Skeletal muscle satellite cell (primary cell): ENCODE data around the gene MUC6.
"Not testable (repeated sequence)": the region's sequence is repeated elsewhere in the genome, so short reads cannot be mapped to it uniquely, and the experiment has no call there.

ENCODE experiments used
- H3K27me3 ChIP-seq: 2 replicates; pipeline ENCODE4 v1.7.0; 2013; ENCODE audit warnings: low read length; ENCODE audit not compliant: control insufficient read depth, insufficient read depth
- H3K36me3 ChIP-seq: 2 replicates; pipeline ENCODE4 v1.7.0; 2013; ENCODE audit warnings: mild to moderate bottlenecking, control low read depth, low read length; ENCODE audit not compliant: insufficient read depth
- H3K4me1 ChIP-seq: 2 replicates; pipeline ENCODE4 v1.7.0; 2013; ENCODE audit warnings: low read length; ENCODE audit not compliant: control insufficient read depth, insufficient read depth
- H3K4me2 ChIP-seq: 2 replicates; pipeline ENCODE4 v1.7.0; 2013; ENCODE audit warnings: mild to moderate bottlenecking, low read length
- H3K4me3 ChIP-seq: 2 replicates; pipeline ENCODE4 v1.7.0; 2013; ENCODE audit warnings: low read length
- H3K9ac ChIP-seq: 2 replicates; pipeline ENCODE4 v1.7.0; 2013; ENCODE audit warnings: mild to moderate bottlenecking, low read depth, low read length, moderate library complexity
- H3K9me3 ChIP-seq: replicated peaks from 2 replicates; pipeline ENCODE4 v1.7.0; 2013; ENCODE audit warnings: mild to moderate bottlenecking, control low read depth, low read length

The MUC6 gene

GRCh38 chr11:1023811-1024596 lies 12.5 kb downstream of the MUC6 start:
- H3K9ac ChIP-seq = no peak overlapping the region
- H3K36me3 ChIP-seq = no peaks in the 10 kb centered on the region
- H3K27me3 ChIP-seq = no peaks in the 10 kb centered on the region
- no peak overlapping the region for H3K4me2 ChIP-seq
- no peaks in the 10 kb centered on the region for H3K4me1 ChIP-seq
- no peaks in the 10 kb centered on the region for H3K9me3 ChIP-seq
- no peak overlapping the region for H3K4me3 ChIP-seq

DNA sequence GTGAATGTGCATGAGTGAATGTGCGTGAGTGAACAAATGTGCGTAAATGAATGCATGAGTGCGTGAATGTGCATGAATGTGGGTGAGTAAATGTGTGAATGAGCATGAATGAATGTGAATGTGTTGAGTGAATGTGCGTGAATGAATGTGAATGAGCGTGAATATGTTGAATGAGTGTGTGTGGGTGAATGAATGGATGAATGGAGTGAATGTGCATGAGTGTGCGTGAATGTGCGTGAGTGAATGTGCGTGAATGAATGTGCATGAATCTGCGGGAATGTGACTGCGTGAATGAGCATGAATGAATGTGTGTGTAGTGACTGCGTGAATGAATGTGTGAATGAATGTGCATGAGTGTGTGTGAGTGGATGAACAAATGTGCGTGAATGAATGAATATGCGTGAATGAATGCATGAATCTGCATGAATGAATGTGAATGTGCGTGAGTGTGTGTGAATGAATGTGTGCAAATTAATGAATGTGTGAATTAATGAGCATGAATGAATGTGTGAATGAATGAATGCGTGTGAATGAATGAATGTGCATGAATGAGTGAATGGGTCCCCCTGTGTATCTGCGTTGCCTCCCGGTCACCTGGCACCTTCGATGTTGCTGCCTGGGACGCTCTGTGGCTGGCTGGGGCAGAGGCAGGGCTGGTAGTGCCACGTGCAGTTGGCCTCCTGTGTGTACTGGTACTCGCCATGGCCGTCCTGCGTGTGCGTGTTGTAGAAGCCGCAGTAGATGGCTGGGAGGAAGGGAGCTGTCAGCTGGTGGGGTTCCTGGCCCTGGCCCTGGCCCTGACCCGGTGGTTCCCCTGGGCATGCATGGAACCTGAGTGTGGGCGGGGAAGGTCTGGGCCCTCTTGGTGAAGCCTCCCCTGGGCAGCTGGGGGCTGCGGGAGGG lies 13.4 kb downstream of the MUC6 start:
- H3K9me3 ChIP-seq = no peaks in the 10 kb centered on the region
- no peak overlapping the region for H3K9ac ChIP-seq
- H3K36me3 ChIP-seq = no peaks in the 10 kb centered on the region
- no peaks in the 10 kb centered on the region for H3K27me3 ChIP-seq
- no peak overlapping the region for H3K4me2 ChIP-seq
- H3K4me3 ChIP-seq = no peak overlapping the region
- H3K4me1 ChIP-seq = no peaks in the 10 kb centered on the region

DNA sequence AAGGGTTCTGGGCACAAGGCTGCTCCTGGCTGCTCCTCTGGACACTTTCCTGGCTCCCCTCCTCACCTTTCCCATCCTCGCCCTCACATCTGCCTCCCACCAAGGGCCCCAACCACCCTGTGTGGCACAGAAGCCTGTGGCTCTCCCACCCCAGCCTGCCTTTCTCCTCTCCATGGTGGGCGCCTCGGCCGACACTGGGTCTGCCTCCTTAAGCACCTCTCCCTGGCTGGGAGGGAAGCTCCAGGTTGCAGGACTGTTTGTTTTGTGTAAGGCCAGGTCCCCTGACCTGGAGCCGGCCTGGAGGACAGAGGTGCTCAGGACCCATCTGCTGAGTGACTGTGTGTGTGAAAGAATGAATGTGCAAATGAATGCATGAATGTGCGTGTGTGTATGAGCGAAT lies 14.1 kb downstream of the MUC6 start:
- Histone ChIP-seq H3K4me3 (no peak overlapping the region), H3K4me2 (no peak overlapping the region), H3K9me3 (no peaks in the 10 kb centered on the region), H3K27me3 (no peaks in the 10 kb centered on the region), H3K4me1 (no peaks in the 10 kb centered on the region), H3K9ac (no peak overlapping the region), H3K36me3 (no peaks in the 10 kb centered on the region)

- Histone ChIP-seq H3K9me3 (no peaks in the 10 kb centered on the region), H3K36me3 (no peaks in the 10 kb centered on the region), H3K4me2 (no peak overlapping the region), H3K27me3 (no peaks in the 10 kb centered on the region), H3K4me3 (no peak overlapping the region), H3K4me1 (no peaks in the 10 kb centered on the region), H3K9ac (no peak overlapping the region)
These were observed 16.2 kb downstream of the MUC6 start for GRCh38 chr11:1020211-1020905.

DNA sequence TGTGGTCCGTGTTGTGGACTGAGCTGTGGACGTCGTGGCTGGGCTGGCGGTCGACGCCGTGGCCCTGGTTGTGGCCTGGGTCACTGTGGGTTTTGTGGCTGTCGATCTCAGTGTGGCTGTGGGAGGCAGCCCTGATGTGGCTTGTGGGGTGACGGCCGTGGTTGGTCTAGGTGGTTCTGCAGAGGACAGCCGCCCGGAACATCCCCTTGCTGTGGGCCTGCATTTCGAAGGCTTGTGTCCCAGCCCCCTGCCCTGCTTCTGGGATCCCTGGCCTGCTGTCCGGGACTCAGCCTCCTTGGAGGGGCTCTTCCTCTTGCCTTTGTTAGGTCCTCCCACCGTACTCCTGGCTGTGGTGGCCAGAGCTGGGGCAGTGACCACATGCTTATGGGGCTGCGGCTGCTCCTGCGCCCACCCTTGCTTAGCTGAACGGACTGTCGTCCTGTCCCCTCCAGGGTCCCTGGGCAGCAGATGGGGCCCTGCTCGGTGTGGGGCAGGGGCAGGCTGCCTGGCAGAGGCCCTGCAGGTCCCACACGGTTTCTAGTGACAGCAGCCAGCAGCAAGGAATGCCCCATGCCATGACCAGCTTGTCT lies 17.1 kb downstream of the MUC6 start:
- H3K9ac ChIP-seq = no peak overlapping the region
- no peaks in the 10 kb centered on the region for H3K36me3 ChIP-seq
- no peak overlapping the region for H3K4me2 ChIP-seq
- H3K4me1 ChIP-seq = no peaks in the 10 kb centered on the region
- H3K4me3 ChIP-seq = no peak overlapping the region
- no peaks in the 10 kb centered on the region for H3K27me3 ChIP-seq
- H3K9me3 ChIP-seq = no peaks in the 10 kb centered on the region

DNA sequence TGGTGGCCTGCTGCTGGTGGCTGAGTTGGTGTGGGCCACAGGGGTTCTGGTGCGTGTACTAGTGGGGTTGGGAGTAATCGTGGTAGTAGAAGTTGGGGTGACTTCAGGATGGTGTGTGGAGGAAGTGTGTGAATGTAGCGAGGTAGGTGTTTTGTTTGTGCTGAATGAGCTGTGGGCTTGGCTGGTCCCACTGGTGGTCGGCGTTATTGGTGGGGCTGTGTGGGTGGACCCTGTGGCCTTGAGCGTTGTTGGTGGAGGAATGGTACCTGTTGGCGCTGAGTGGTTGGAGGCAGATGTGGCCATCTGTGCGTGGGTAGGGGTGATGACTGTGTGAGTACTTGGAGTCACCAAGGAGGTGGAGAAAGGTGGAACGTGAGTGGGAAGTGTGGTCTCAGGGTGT lies 18.4 kb downstream of the MUC6 start:
- H3K27me3 ChIP-seq = no peaks in the 10 kb centered on the region
- no peaks in the 10 kb centered on the region for H3K36me3 ChIP-seq
- no peak overlapping the region for H3K4me2 ChIP-seq
- no peaks in the 10 kb centered on the region for H3K4me1 ChIP-seq
- no peak overlapping the region for H3K9ac ChIP-seq
- no peak overlapping the region for H3K4me3 ChIP-seq
- no peaks in the 10 kb centered on the region for H3K9me3 ChIP-seq

DNA sequence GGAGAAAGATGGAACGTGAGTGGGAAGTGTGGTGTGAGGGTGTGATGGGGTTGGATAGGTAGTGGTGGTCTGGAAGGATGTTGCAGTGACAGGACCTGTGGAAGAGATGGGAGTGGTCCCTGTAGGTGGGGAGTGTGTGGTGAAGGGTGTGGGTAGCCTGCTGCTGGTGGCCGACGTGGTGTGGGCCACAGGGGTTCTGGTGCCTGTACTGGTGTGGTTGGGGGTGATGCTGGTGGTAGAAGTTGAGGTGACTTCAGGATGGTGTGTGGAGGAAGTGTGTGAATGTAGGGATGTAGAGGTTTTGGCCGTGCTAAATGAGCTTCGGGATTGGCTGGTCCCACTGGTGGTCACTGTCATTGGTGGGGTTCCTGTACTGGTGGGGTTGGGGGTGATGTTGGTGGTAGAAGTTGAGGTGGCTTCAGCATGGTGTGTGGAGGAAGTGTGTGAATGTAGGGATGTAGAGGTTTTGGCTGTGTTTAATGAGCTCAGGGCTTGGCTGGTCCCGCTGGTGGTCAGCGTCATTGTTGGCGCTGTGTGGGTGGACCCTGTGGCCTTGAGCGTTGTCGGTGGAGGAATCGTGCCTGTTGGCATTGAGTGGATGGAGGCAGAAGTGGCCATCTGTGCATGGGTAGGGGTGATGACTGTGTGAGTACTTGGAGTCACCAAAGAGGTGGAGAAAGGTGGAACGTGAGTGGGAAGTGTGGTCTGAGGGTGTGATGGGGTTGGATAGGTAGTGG lies 19.1 kb downstream of the MUC6 start:
- no peaks in the 10 kb centered on the region for H3K9me3 ChIP-seq
- no peaks in the 10 kb centered on the region for H3K27me3 ChIP-seq
- H3K9ac ChIP-seq = no peak overlapping the region
- no peaks in the 10 kb centered on the region for H3K36me3 ChIP-seq
- H3K4me2 ChIP-seq = no peak overlapping the region
- H3K4me1 ChIP-seq = no peaks in the 10 kb centered on the region
- H3K4me3 ChIP-seq = no peak overlapping the region

DNA sequence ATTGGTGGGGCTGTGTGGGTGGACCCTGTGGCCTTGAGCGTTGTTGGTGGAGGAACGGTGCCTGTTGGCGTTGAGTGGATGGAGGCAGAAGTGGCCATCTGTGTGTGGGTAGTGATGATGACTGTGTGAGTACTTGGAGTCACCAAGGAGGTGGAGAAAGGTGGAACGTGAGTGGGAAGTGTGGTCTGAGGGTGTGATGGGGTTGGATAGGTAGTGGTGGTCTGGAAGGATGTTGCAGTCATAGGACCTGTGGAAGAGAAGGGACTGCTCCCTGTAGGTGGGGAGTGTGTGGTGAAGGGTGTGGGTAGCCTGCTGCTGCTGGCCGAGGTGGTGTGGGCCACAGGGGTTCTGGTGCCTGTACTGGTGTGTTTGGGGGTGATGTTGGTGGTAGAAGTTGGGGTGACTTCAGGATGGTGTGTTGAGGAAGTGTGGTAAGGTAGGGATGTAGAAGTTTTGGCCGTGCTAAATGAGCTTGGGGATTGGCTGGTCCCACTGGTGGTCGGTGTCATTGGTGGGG lies 19.9 kb downstream of the MUC6 start:
- not testable (repeated sequence) for H3K4me1 ChIP-seq, H3K9me3 ChIP-seq, H3K36me3 ChIP-seq, H3K27me3 ChIP-seq, H3K4me2 ChIP-seq, H3K9ac ChIP-seq, H3K4me3 ChIP-seq

DNA sequence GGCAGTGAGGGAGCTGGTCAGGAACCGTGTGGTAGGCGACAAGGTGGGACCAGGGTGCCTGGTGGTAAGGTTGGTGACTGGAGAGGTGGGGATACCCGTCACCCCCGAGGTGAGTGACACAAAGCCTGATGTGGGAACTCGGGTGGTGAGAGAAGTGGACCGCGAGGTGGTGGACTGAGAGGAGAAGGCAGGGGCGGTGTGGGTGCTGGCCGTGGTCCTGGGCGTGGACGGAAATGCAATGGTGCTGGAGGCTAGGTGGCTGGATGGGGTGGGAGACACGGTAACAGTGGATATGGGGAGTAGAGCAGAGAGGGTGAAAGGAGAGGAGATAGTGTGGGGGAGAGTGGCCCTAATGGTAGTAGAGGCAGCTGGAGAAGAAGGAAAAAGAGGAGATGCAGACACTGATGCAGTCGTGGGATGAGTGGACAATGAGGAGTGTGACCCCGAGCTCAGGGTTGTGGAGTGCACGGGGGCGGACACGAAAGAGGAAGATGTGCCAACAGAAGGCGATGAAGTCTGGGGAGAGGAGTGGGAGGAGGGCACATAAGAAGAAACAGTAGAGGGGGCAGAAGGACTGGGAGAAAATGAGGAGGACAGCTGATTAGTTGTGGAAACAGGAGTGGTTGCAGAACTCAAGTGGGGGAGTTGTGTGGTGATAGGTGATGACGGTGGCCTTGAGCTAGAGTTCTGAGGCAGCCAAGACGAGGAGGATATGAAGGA lies 20.5 kb downstream of the MUC6 start:
- H3K4me1 ChIP-seq = no peaks in the 10 kb centered on the region
- no peak overlapping the region for H3K9ac ChIP-seq
- peaks cover 11% of the 10 kb centered on the region for H3K36me3 ChIP-seq
- no peaks in the 10 kb centered on the region for H3K9me3 ChIP-seq
- no peak overlapping the region for H3K4me3 ChIP-seq
- H3K27me3 ChIP-seq = no peaks in the 10 kb centered on the region
- no peak overlapping the region for H3K4me2 ChIP-seq

GRCh38 chr11:1015064-1015463 lies 21.5 kb downstream of the MUC6 start:
- H3K9me3 ChIP-seq = no peaks in the 10 kb centered on the region
- no peaks in the 10 kb centered on the region for H3K27me3 ChIP-seq
- H3K4me1 ChIP-seq = no peaks in the 10 kb centered on the region
- H3K4me3 ChIP-seq = no peak overlapping the region
- H3K9ac ChIP-seq = no peak overlapping the region
- H3K4me2 ChIP-seq = no peak overlapping the region
- peaks cover 20% of the 10 kb centered on the region for H3K36me3 ChIP-seq
